ENCODE measurements around the gene LUC7L2. TPM values are rescaled to one million over a fixed set of nuclear protein-coding genes. Genes with fewer than 3 reads are reported as not detected.
"Not testable (repeated sequence)": the region's sequence is repeated elsewhere in the genome, so short reads cannot be mapped to it uniquely, and the experiment has no call there.

LUC7L2 gene
- total RNA-seq, 1 donor from 2014 or later: 83.4 TPM

- Mint-ChIP-seq H3K9me3 (ENCODE audit: unreplicated experiment) (no peaks in the 10 kb centered on the region), H3K27ac (ENCODE audit: unreplicated experiment) (no peak overlapping the region), H3K27me3 (ENCODE audit: unreplicated experiment) (peaks cover 1% of the 10 kb centered on the region), H3K4me1 (ENCODE audit: low read depth, unreplicated experiment) (no peaks in the 10 kb centered on the region), H3K36me3 (ENCODE audit: unreplicated experiment) (no peaks in the 10 kb centered on the region), H3K4me3 (ENCODE audit: unreplicated experiment) (no peak overlapping the region)
- TF ChIP-seq, protein P1, sequence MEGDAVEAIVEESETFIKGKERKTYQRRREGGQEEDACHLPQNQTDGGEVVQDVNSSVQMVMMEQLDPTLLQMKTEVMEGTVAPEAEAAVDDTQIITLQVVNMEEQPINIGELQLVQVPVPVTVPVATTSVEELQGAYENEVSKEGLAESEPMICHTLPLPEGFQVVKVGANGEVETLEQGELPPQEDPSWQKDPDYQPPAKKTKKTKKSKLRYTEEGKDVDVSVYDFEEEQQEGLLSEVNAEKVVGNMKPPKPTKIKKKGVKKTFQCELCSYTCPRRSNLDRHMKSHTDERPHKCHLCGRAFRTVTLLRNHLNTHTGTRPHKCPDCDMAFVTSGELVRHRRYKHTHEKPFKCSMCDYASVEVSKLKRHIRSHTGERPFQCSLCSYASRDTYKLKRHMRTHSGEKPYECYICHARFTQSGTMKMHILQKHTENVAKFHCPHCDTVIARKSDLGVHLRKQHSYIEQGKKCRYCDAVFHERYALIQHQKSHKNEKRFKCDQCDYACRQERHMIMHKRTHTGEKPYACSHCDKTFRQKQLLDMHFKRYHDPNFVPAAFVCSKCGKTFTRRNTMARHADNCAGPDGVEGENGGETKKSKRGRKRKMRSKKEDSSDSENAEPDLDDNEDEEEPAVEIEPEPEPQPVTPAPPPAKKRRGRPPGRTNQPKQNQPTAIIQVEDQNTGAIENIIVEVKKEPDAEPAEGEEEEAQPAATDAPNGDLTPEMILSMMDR (IDR thresholded peaks at IDR 0.05; ENCODE audit: partially characterized antibody, unreplicated experiment): no peak
- DNase-seq: no peak
These were observed 30.6 kb upstream of the LUC7L2 start for GRCh38 chr7:139329119-139329518.

DNA sequence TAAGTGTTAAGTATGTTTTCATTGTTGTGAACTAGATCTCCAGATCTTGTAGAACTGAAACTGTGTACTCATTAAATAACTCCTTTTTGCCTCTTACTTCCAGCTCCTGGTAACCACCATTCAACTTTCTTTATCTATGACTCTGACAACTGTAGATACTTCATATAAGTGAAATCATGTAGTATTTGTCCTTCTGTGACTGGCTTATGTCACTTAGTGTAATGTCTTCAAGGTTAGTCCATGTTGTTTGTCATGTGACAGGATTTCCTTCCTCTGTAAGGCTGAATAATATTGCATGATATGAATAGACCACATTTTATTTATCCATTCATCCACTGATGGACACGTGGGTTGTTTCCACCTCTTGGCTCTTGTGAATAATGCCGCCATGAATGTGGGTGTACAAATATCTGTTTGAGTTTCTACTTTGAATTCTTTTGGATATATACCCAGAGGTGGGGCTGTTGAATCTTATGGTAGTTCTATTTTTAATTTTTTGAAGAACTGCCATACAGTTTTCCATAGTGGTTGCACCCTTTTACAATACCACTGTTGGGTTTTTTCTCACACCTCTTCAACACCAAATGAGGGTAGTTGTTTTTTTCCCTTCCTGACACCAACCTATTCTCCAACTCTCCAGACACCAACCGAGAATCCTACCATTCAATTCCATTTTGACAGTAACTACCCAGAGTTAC is 29.2 kb upstream of the LUC7L2 start:
- TF ChIP-seq, protein P1 (IDR thresholded peaks at IDR 0.05; ENCODE audit: partially characterized antibody, unreplicated experiment): no peak
- Mint-ChIP-seq H3K4me1 (ENCODE audit: low read depth, unreplicated experiment) (no peaks in the 10 kb centered on the region), H3K9me3 (ENCODE audit: unreplicated experiment) (peaks cover 1% of the 10 kb centered on the region), H3K36me3 (ENCODE audit: unreplicated experiment) (no peaks in the 10 kb centered on the region), H3K27ac (ENCODE audit: unreplicated experiment) (no peak overlapping the region), H3K4me3 (ENCODE audit: unreplicated experiment) (no peak overlapping the region), H3K27me3 (ENCODE audit: unreplicated experiment) (peaks cover 1% of the 10 kb centered on the region)
- no peak for DNase-seq

DNA sequence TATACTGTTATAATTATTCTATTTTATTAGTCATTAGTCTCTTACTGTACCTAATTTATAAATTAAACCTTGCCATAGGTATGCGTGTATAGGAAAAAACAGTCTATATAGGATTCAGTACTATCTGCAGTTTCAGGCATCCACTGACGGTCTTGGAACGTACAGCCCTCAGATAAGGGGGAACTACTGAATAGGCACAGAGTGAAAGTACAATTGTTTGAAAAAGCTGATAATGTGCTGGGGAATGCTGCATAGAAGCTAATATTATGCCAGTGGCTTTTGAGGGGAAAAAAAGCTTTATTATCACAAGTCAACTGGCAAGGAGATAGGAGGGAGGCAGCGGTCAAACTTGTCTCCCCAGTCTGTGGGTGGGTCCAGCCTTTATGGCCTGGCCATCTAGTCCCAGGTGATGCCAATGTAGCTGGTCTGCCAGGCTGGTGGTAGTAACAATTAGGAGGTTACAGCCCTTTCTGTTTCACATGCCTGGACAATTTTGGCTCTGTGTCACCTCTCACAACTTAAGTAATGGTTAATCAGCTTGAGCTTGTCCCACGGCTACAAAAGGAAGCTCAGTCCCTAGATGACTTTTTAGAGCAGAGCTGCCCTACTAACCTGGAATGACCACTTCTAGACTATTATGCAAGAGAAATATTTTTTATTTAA is 26.9 kb upstream of the LUC7L2 start:
- no peak overlapping the region for H3K4me3 Mint-ChIP-seq (ENCODE audit: unreplicated experiment)
- H3K27ac Mint-ChIP-seq (ENCODE audit: unreplicated experiment): no peak overlapping the region
- TF ChIP-seq, protein P1 (IDR thresholded peaks at IDR 0.05; ENCODE audit: partially characterized antibody, unreplicated experiment): no peak
- no peaks in the 10 kb centered on the region for H3K27me3 Mint-ChIP-seq (ENCODE audit: unreplicated experiment)
- H3K36me3 Mint-ChIP-seq (ENCODE audit: unreplicated experiment): no peaks in the 10 kb centered on the region
- H3K9me3 Mint-ChIP-seq (ENCODE audit: unreplicated experiment): peaks cover 1% of the 10 kb centered on the region
- no peaks in the 10 kb centered on the region for H3K4me1 Mint-ChIP-seq (ENCODE audit: low read depth, unreplicated experiment)
- DNase-seq: no peak

GRCh38 chr7:139333443-139333842 is 26.3 kb upstream of the LUC7L2 start:
- H3K4me3 Mint-ChIP-seq (ENCODE audit: unreplicated experiment); H3K4me1 Mint-ChIP-seq (ENCODE audit: low read depth, unreplicated experiment); H3K36me3 Mint-ChIP-seq (ENCODE audit: unreplicated experiment); H3K9me3 Mint-ChIP-seq (ENCODE audit: unreplicated experiment); H3K27ac Mint-ChIP-seq (ENCODE audit: unreplicated experiment); H3K27me3 Mint-ChIP-seq (ENCODE audit: unreplicated experiment); DNase-seq: not testable (repeated sequence)

DNA sequence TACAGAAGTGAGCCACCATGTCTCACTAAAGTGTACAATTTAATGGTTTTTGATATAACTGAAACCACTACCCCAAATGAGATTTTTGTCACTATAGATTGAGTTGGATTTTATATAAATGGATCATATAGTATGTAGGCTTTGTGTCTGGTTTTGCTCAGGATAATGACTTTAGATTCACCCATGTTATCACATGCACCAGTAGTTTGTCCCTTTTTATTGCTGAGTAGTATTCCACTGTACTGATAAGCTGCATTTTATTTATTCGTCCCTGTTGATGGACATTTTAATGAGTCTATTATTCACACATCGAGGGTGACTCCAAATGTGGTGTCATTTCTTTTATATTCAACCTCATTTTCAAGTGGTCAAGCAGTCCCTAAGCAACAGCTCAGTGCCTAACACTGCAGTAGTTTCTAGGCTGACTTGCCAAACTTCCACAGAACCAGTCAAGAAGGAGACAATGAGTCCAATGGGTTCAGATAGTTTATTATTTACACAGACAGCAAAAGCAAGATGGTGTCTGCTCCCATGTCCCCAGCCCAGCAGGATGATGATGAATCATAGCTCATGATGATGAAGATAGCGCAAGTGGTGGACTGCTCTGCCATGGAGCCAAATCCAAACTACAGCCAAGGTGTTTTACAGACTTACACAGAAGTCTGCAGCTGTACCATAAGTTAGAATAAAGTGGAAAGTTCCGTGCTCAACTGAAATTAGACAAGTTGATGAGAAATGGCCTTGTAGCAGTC is 25.1 kb upstream of the LUC7L2 start:
- Mint-ChIP-seq H3K27ac (ENCODE audit: unreplicated experiment) (no peak overlapping the region), H3K4me1 (ENCODE audit: low read depth, unreplicated experiment) (no peaks in the 10 kb centered on the region), H3K4me3 (ENCODE audit: unreplicated experiment) (no peak overlapping the region), H3K9me3 (ENCODE audit: unreplicated experiment) (peaks cover 5% of the 10 kb centered on the region), H3K36me3 (ENCODE audit: unreplicated experiment) (peaks cover 4% of the 10 kb centered on the region), H3K27me3 (ENCODE audit: unreplicated experiment) (peaks cover 2% of the 10 kb centered on the region)
- DNase-seq: no peak
- TF ChIP-seq, protein P1 (IDR thresholded peaks at IDR 0.05; ENCODE audit: partially characterized antibody, unreplicated experiment): no peak
